Neuronal stem cell (in vitro differentiated cells): ENCODE measurements around the gene C10orf53.
"Not testable (repeated sequence)": the region's sequence is repeated elsewhere in the genome, so short reads cannot be mapped to it uniquely, and the experiment has no call there.

Experiments
- DNase-seq: peaks from one replicate; pipeline ENCODE4 v3.0.0-alpha.2; 2013; ENCODE audit warnings: low spot score
- H2AFZ ChIP-seq: one replicate; pipeline ENCODE4 v1.6.1; 2013; ENCODE audit warnings: mild to moderate bottlenecking, low read length, inconsistent platforms
- H2AK5ac ChIP-seq: 2 replicates; pipeline ENCODE4 v1.6.1; 2013; ENCODE audit warnings: low read depth, mild to moderate bottlenecking, inconsistent platforms, low read length, moderate library complexity, mixed read lengths
- H2BK120ac ChIP-seq: 2 replicates; pipeline ENCODE4 v1.6.1; 2013; ENCODE audit warnings: low read depth, mild to moderate bottlenecking, inconsistent platforms, low read length, moderate library complexity, mixed read lengths
- H2BK12ac ChIP-seq: one replicate; pipeline ENCODE4 v1.6.1; 2013; ENCODE audit warnings: low read length, inconsistent platforms
- H2BK15ac ChIP-seq: 2 replicates; pipeline ENCODE4 v1.6.1; 2013; ENCODE audit warnings: mild to moderate bottlenecking, low read length, inconsistent platforms, mixed read lengths
- H2BK5ac ChIP-seq: one replicate; pipeline ENCODE4 v1.6.1; 2013; ENCODE audit warnings: inconsistent platforms, mild to moderate bottlenecking, low read length, moderate library complexity
- H3K14ac ChIP-seq: one replicate; pipeline ENCODE4 v1.6.1; 2013; ENCODE audit warnings: low read length, inconsistent platforms
- H3K18ac ChIP-seq: 2 replicates; pipeline ENCODE4 v1.6.1; 2013; ENCODE audit warnings: low read length, inconsistent platforms
- H3K23ac ChIP-seq: 2 replicates; pipeline ENCODE4 v1.6.1; 2013; ENCODE audit warnings: low read depth, mild to moderate bottlenecking, mixed read lengths, low read length, inconsistent platforms; ENCODE audit not compliant: poor library complexity
- H3K27ac ChIP-seq: replicated peaks from 3 replicates; pipeline ENCODE4 v1.5.1; 2013; ENCODE audit warnings: low read length, inconsistent platforms
- H3K27me3 ChIP-seq, 3 experiments: 2 replicates each; pipeline ENCODE4 v1.6.1; 2013; ENCODE audit warnings: low read length in 3 of 3, mild to moderate bottlenecking in 2 of 3, inconsistent platforms in 1 of 3, low read depth in 1 of 3, mixed read lengths in 1 of 3, moderate library complexity in 1 of 3; ENCODE audit not compliant: control insufficient read depth in 3 of 3, insufficient read depth in 3 of 3
- H3K36me3 ChIP-seq, 2 donors: replicated peaks in 1 of 2; 2 replicates each; pipeline ENCODE4 v1.6.1; 2013; ENCODE audit warnings: low read length in 2 of 2; ENCODE audit not compliant: control insufficient read depth in 2 of 2, insufficient read depth in 2 of 2
- H3K4ac ChIP-seq: 2 replicates; pipeline ENCODE4 v1.6.1; 2013; ENCODE audit warnings: inconsistent platforms, mild to moderate bottlenecking, low read length, moderate library complexity
- H3K4me1 ChIP-seq, 2 donors: 1 replicate in 1 of 2; 2 replicates in 1 of 2; pipeline ENCODE4 v1.6.1; 2013; ENCODE audit warnings: low read length in 2 of 2, low read depth in 1 of 2; ENCODE audit not compliant: control insufficient read depth in 2 of 2, insufficient read depth in 1 of 2
- H3K4me2 ChIP-seq: one replicate; pipeline ENCODE4 v1.6.1; 2013; ENCODE audit warnings: mild to moderate bottlenecking, low read length, inconsistent platforms; ENCODE audit not compliant: insufficient read depth, poor library complexity, severe bottlenecking
- H3K4me3 ChIP-seq, 2 donors: 2 replicates each; pipeline ENCODE4 v1.5.1; 2013; ENCODE audit warnings: low read length in 2 of 2, mild to moderate bottlenecking in 2 of 2, inconsistent platforms in 1 of 2, moderate library complexity in 1 of 2
- H3K79me1 ChIP-seq: one replicate; pipeline ENCODE4 v1.6.1; 2013; ENCODE audit warnings: low read depth, mild to moderate bottlenecking, inconsistent platforms, low read length, moderate library complexity
- H3K9ac ChIP-seq: one replicate; pipeline ENCODE4 v1.6.1; 2013; ENCODE audit warnings: mild to moderate bottlenecking, low read depth, low read length, inconsistent platforms; ENCODE audit not compliant: poor library complexity
- H3K9me3 ChIP-seq, 2 donors: replicated peaks in 1 of 2; 2 replicates each; pipeline versions ENCODE3 to v1.6.1; 2013; ENCODE audit warnings: low read length in 2 of 2, mild to moderate bottlenecking in 2 of 2, inconsistent platforms in 1 of 2, low read depth in 1 of 2, mixed read lengths in 1 of 2, moderate library complexity in 1 of 2; ENCODE audit not compliant: control insufficient read depth in 2 of 2, insufficient read depth in 1 of 2
- H4K8ac ChIP-seq: one replicate; pipeline ENCODE4 v1.6.1; 2013; ENCODE audit warnings: low read depth, mild to moderate bottlenecking, inconsistent platforms, low read length, moderate library complexity
- H4K91ac ChIP-seq: one replicate; pipeline ENCODE4 v1.6.1; 2013; ENCODE audit warnings: low read length, low read depth, mild to moderate bottlenecking, inconsistent platforms; ENCODE audit not compliant: poor library complexity
- WGBS, 2 donors: extraction: QIAGEN DNeasy Blood & Tissue Kit; methylation state at CpG; one replicate each; pipeline ENCODE4 v1.1.7; 2013; ENCODE audit warnings: missing lambda C conversion rate in 2 of 2, mixed read lengths in 1 of 2; ENCODE audit not compliant: insufficient read length in 2 of 2, insufficient replicate concordance in 1 of 2; ENCODE audit errors: extremely low coverage in 2 of 2; 5-methylcytosine and 5-hydroxymethylcytosine counted together

C10orf53 gene

DNA sequence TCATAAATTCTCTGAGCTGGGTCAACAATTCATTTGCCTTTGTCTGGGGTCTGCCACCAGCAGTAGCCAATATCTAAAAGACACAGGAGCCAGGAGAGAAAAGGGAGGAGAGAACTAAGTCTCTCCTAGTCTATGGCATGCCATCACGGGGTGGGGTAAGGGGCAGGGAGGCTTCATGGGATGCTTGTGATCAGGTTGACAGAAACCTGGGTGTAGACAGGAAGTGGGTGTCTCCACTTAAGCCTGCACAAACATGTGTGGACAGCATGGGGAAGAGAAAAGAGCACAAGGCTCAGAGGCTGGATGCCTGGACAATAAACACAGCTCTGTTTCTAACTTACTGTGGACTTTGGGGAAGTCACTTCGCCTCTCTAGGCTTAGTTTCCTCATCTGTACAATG lies 11.5 kb upstream of the C10orf53 start:
- H2BK12ac ChIP-seq, result no peak overlapping the region
- H3K14ac ChIP-seq, result no peak overlapping the region
- H3K27ac ChIP-seq, result no peak overlapping the region
- H3K79me1 ChIP-seq, result no peaks in the 10 kb centered on the region
- peaks cover 0 to 16% (median 0%) of the 10 kb centered on the region in 3 experiments for H3K27me3 ChIP-seq
- H3K36me3 ChIP-seq, result no peaks in the 10 kb centered on the region
- no peaks in the 10 kb centered on the region for H3K4me1 ChIP-seq
- no peak overlapping the region for H4K8ac ChIP-seq
- no peak overlapping the region for H3K4me3 ChIP-seq
- WGBS, 2 donors, result no CpG with 5 or more reads among the region's 2 CpGs
- no peak overlapping the region for H3K9ac ChIP-seq
- no peak overlapping the region for H2BK5ac ChIP-seq
- no peak overlapping the region for H4K91ac ChIP-seq
- no peak overlapping the region for H3K4me2 ChIP-seq
- no peak overlapping the region for H2BK120ac ChIP-seq
- no peak overlapping the region for H2AFZ ChIP-seq
- H3K9me3 ChIP-seq, result no peaks in the 10 kb centered on the region
- no peak overlapping the region for H2BK15ac ChIP-seq
- no peak overlapping the region for H3K23ac ChIP-seq
- DNase-seq, result no peak
- H2AK5ac ChIP-seq, result no peak overlapping the region
- no peak overlapping the region for H3K4ac ChIP-seq
- no peak overlapping the region for H3K18ac ChIP-seq

GRCh38 chr10:49668684-49669083 lies 10.8 kb upstream of the C10orf53 start:
- Histone ChIP-seq H3K4me1 (no peaks in the 10 kb centered on the region), H3K14ac (no peak overlapping the region), H3K4ac (no peak overlapping the region), H3K27ac (no peak overlapping the region), H4K8ac (no peak overlapping the region), H3K23ac (no peak overlapping the region), H3K18ac (no peak overlapping the region), H2AFZ (no peak overlapping the region), H3K9ac (no peak overlapping the region), H4K91ac (no peak overlapping the region), H2BK15ac (no peak overlapping the region), H2BK12ac (no peak overlapping the region), H2BK5ac (no peak overlapping the region), H3K27me3 (peaks cover 0 to 20% (median 0%) of the 10 kb centered on the region in 3 experiments), H3K4me3 (no peak overlapping the region), H3K36me3 (no peaks in the 10 kb centered on the region), H2BK120ac (no peak overlapping the region), H3K4me2 (no peak overlapping the region), H2AK5ac (no peak overlapping the region), H3K9me3 (no peaks in the 10 kb centered on the region), H3K79me1 (no peaks in the 10 kb centered on the region)
- no peak for DNase-seq
- no CpG with 5 or more reads among the region's 6 CpGs for WGBS, 2 donors

DNA sequence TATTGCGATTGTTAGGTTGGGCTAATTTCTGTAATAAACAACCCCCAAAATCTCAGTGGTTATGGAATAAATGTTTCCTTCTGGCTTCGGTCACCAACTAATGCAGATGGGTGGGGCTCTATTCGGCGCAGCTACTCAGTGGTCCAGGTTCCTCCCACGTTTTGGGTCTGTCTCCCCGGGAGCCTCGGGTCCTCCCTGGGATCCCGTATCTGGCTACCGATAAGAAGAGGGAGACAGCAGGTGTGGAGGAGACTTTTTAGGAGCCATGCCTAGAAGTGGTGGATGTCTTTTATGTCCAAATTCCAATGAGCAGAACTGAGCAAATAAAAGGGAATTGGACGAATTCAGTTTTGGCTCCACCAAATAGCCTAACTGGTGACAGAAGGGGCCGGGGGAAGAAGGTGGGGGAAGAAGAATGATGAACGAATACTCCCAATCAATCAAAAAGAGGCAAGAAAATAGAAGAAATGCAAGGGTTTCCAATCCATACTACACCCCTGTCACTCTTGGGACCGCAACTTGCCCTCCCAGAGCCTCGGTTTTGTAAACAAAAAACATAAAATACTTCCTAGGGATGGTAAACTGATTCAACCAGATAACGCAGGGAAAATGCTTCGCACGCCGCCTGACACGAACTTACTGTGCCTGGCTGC lies 498 bp upstream of the C10orf53 start:
- H3K18ac ChIP-seq, result peak overlapping the region; percentile 15
- H2BK15ac ChIP-seq, result no peak overlapping the region
- no peak overlapping the region for H3K9ac ChIP-seq
- H3K79me1 ChIP-seq, result no peaks in the 10 kb centered on the region
- H3K36me3 ChIP-seq, result no peaks in the 10 kb centered on the region
- H3K4me3 ChIP-seq, result peak overlapping the region; percentile 51 to 75
- peaks cover 0 to 2% of the 10 kb centered on the region in 2 donors for H3K4me1 ChIP-seq
- no peak overlapping the region for H4K8ac ChIP-seq
- peaks cover 0 to 3% of the 10 kb centered on the region in 2 donors for H3K9me3 ChIP-seq
- no peak overlapping the region for H2BK12ac ChIP-seq
- peak overlapping the region; percentile 83 for H3K4me2 ChIP-seq
- no peak overlapping the region for H2BK120ac ChIP-seq
- WGBS, 2 donors, result no CpG with 5 or more reads among the region's 19 CpGs
- H3K4ac ChIP-seq, result no peak overlapping the region
- DNase-seq, result no peak
- no peak overlapping the region for H2BK5ac ChIP-seq
- no peak overlapping the region for H3K27ac ChIP-seq
- no peak overlapping the region for H2AK5ac ChIP-seq
- H2AFZ ChIP-seq, result peak overlapping the region; percentile 97
- H3K23ac ChIP-seq, result no peak overlapping the region
- peaks cover 0 to 21% (median 6%) of the 10 kb centered on the region in 3 experiments for H3K27me3 ChIP-seq
- H4K91ac ChIP-seq, result no peak overlapping the region
- H3K14ac ChIP-seq, result no peak overlapping the region

GRCh38 chr10:49682449-49682848 lies 3.0 kb downstream of the C10orf53 start:
- H2AK5ac ChIP-seq, H3K36me3 ChIP-seq, H2BK120ac ChIP-seq, H3K79me1 ChIP-seq, H4K91ac ChIP-seq, H3K4me2 ChIP-seq, H3K4me1 ChIP-seq, H3K23ac ChIP-seq, DNase-seq, H3K18ac ChIP-seq, H3K9me3 ChIP-seq, H3K4ac ChIP-seq, H3K9ac ChIP-seq, H2BK5ac ChIP-seq, H3K4me3 ChIP-seq, H3K27ac ChIP-seq, H2BK15ac ChIP-seq, H2AFZ ChIP-seq, H2BK12ac ChIP-seq, H4K8ac ChIP-seq, H3K14ac ChIP-seq: not testable (repeated sequence)
- WGBS, 2 donors, result no CpG with 5 or more reads among the region's 5 CpGs
- peaks cover 0 to 19% (median 6%) of the 10 kb centered on the region in 3 experiments for H3K27me3 ChIP-seq
